GM19438 (cell line): ENCODE results near the gene CYTL1.
"Not testable (repeated sequence)": the region's sequence is repeated elsewhere in the genome, so short reads cannot be mapped to it uniquely, and the experiment has no call there.

Experiments used
- ATAC-seq: cut with Tn5 transposase; IDR thresholded peaks from one replicate; pipeline ENCODE4 v1.9.1; 2021; ENCODE audit warnings: low read depth; ENCODE audit not compliant: unreplicated experiment

Gene CYTL1

DNA sequence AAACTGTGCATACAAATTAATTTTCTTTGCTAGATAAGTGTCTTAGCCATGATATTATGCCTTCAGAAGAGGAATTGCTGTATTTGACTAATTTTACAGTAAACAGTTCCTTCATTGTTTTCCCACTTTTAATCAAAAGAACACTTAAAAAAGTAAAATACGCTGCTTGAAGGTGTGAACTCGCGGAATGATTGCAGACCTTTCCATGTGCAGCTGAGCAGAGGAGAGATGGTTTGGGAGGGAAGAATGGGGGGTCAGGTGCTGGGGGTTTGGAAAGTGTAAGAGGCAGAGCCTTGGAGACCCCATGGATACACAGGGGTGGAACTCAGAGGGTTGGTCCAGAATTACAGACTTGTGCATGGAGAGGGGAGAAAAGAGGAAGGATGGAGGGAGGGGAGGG lies 15.3 kb downstream of the CYTL1 start:
- ATAC-seq, result no peak

DNA sequence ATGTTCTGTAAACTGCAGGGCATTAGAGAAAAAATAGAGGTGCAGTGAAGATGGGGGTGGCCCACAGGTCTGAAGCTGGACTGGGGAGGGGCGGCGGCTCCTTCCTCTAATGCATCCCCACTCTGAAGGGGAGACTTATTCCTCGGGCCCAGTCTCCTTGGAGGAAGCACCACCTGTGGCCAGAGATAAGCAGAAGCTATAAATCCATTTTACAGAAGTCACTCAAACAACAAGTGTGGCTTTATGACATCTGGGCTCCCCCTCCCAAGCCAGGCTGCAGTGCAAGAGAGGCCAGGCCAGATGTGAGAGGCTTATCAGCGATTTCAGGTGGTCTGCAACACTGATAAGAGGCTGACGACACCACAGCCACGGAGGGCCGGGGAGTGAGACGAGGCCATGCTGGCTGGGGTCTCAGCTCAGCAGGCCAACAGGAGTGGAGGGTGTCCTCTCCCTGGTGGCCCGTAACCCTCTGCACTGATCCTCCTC lies 15.8 kb downstream of the CYTL1 start:
- ATAC-seq, result no peak

DNA sequence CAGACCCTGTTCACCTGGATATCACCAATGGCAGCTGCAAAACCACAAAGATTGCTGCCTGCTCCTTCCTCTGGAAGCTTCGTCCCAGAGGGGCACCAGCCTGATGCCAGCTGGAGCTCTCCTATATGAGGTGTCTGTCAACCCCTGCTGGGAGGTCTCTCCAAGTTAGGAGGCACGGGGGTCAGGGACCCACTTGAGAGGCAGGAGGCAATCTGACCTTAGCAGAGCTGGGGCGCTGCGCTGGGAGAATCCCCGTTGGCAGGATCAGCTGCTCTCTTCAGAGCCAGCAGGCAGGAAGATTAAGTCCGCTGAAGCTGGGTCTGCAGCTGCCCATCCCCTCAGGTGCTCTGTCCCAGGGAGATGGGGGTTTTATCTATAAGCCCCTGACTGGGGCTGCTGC lies 17.6 kb downstream of the CYTL1 start:
- ATAC-seq, result not testable (repeated sequence)

DNA sequence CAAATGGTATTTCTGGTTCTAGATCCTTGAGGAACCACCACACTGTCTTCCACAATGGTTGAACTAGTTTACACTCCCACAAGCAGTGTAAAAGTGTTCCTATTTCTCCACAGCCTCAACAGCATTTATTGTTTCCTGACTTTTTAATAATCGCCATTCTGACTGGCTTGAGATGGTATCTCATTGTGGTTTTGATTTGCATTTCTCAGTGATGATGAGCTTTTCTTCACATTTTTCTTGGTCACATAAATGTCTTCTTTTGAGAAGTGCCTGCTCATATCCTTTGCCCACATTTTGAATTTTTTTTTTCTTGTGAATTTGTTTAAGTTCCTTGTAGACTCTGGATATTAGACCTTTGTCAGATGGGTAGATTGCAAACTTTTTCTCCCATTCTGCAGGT lies 22.3 kb downstream of the CYTL1 start:
- ATAC-seq, result not testable (repeated sequence)

DNA sequence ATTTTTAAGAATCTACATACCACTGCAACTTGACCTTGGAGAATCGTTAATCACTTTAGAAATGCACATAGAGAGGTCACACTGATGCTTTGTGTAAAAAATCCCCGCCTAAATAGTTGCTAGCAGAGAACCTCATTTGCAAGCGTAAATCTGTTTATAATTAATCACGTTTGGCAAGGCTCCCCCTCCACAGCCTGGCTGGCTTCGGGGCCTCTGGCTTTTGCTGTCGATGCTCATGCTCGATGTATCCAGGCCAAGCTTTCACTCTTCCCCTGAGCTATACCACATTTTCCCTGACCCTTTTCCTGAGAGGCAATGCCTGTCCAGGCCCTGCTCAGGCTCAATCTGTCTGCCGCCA lies 23.4 kb downstream of the CYTL1 start:
- no peak for ATAC-seq

DNA sequence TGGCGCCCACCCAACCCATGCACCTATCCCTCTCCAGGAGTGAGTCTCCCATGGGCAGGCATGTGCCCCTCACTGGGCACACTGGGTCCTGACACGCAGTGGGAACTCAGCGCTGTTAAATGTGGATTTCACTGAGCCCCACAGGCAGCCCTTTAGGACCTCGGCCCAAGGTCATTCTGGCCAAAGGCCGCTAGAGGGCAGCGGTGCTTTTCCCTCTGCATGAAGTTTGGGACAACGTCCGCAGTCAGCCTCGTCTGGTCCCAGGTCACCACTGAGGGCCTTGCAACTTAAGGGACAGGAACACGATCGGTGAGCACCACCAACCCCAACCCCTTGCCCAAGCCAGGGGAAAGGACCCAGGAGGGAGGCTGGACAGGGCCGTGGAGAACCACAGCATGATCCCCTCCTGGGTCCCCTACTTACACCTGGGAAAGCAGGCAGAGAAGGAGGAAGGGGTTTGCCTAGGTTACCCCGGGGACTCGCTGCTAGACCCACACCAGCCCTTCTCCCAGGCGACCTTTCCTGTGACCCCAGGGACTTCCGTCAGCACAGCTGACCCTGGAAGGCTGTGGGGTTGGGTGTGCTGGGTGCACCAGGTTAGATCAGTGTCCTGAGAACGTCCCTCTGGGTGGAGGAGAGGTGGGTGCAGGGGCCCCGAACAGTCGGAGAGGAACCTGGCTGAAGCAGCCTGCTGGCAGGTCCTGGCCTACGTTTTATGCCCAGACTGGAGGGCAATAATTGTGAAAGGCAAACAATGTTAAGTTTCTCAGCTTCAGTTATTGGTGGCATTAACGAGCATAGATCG lies 24.0 kb downstream of the CYTL1 start:
- ATAC-seq, result no peak

DNA sequence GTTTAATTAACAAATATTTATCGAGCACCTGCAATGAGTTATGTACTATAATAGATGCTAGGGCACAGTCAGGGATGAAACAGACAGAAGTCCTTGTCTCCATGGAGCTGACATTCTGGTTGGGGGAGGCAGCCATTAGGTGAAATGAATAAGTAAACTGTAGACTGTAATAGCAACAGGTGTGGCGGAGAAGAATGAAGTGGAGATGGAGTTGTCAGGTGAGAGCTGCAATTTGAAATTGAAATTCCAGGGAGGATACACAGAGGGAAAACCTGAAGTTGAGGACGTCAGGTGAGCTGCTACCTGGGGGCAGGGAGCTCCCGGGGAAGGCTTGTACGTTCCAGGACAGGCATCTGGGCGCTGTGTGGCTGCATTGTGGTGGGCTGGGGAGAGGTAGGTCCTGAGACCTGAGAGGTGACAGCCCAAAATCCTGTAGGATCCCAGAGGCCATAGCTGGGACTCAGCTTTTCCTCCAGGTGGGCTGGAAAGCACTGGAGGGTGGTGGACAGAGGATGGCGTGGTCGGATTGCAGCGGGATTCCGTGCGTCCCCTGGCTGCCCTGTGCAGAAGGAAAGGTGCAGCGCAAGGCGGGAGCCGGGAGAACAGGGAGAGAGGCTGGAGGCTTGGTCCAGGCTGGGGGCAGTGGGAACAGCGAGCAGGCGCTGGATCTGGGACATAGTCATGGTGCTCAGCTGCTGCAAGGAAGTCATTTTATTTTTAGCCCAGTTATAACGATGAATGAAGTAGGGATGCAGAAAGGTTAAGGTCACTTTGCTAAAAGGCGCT lies 24.8 kb downstream of the CYTL1 start:
- ATAC-seq, result no peak

DNA sequence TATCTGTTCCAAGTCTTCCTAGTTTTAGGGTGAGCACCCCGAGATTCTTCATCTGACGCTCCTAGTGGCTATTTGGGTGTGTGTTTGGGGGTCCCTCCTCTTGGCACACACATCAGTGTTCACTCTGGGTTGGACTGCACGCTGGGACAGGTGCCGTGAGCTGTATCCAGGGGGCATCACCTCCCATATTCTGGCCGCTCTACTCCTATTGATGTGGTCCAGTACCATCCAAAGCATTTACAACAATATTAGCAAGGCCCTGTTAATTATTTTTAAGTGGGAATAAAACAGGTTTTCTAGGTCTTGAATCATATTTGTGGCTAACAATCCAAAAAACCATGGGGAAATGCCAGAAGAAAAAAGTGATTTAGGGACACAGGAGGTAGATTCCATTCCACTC lies 26.4 kb downstream of the CYTL1 start:
- no peak for ATAC-seq

DNA sequence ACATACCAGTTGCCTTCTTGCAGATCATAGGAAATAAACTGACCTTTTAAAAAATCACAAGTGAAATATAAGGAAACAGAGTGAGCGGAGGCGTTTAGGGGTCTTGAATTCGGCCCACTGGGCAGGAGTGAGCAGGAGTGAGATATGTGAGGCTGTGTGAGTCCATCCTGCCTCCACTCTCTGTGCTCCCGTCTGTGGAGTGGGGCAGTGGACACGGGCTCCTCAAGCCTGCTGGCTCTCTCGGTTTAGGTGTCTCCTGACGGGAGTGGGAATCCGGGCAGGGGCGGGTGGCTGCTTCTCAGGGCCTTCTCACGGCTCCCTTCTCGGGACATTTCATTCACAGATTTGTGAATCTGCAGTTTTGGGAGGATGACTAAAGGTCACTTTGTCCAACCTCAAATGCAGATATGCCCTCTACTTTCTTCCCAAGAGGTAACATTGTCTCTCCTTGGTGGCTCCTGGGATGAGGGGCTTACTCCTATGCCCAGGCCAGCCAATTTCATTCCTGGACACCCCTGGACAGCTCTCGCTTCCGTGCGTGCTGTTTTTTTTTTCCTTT lies 27.6 kb downstream of the CYTL1 start:
- ATAC-seq, result no peak

DNA sequence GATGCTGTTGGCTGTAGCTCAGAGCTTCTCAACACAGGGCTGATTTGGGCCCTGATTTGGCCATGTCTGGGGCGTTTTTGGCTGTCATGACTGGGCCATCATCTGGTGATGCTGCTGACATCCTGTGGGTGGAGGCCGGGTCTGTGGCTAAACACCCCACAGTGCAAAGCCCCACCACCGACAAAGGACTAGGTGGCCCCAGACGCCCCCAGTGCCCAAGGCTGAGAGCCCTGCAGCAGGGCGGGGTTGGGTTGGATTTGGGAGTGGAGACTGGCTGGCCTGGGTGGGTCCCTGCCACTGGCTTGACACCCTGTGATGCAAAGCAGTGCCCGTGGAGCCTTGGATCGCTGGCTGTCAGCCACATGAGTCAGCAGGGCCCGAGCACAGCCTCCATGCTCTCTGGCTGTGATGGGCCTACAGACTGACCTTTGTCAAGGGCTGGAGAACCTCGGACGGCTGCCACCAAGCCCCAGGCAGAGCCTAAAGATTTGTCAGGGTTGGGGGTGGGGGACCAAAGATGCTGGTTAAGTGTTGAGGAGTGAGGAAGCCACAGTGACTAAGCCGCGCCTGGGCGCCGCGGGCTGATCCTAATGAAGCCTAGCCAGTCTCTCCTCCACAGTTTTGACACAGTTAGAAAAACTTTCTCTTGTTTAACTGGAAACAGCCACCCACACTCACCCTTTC lies 28.3 kb downstream of the CYTL1 start:
- ATAC-seq, result no peak

DNA sequence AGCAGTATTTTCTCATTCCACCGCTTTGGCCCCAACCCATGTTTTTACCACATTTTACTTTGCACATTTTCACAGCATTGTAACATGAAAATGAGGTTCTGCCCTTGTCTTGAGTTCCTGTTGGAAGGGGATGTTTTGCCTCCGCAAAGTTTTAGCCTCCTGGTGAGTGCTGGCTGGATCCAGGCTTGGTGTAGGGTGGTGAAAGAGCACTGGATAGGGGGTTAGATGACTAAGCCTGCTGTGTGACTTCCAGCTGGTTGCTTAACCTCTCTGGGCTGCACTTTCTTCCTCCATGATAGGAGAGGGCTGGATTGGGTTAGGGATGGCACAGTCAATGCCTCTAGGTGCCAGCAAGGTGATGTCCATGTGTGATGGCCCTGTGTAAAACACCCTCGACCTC lies 28.9 kb downstream of the CYTL1 start:
- ATAC-seq, result no peak

DNA sequence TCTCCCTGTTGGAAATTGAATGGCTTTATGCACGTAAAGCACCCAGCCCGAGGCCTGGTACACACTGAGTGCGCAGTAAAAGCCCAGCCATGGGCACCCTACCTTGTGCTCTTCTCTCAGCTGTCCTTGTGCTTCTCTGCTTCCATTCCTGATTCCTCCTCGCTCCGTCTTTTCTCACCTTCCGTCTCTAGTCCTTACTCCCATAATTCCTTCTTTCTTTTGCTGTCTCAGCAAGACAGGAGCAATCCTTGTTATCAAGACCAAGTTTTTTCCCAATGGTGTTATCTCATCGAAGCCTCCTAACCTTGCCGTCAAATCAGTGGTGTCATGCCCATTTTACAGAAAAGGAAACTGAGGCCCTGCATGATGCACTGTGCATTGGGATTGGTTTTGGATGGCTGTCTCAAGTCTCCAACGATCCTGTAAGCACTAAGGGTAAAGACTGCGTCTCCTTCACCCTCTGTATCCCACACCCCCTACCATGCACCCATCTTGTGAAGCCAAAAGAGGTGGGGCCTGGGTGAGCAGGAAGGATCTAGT lies 30.1 kb downstream of the CYTL1 start:
- no peak for ATAC-seq

DNA sequence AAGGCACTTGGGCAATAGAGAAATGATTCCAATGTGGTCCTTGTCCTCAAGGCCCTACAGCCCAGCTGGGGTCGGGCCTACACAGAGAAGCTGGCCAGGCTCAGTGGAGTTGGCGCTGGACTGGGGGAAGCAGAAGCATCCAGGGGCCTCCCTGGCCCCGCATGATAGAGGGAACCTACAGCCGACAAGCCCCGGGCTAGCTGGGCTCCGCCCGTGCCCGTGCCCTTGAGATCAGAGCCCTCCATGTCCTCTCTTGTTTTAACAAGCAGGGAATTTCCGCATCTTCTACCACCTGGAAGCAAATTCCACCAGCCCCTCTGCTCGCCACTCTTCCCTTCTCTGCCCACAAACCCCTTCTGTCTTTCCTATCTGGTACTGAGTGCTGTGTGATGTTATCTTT lies 31.6 kb downstream of the CYTL1 start:
- ATAC-seq, result no peak

DNA sequence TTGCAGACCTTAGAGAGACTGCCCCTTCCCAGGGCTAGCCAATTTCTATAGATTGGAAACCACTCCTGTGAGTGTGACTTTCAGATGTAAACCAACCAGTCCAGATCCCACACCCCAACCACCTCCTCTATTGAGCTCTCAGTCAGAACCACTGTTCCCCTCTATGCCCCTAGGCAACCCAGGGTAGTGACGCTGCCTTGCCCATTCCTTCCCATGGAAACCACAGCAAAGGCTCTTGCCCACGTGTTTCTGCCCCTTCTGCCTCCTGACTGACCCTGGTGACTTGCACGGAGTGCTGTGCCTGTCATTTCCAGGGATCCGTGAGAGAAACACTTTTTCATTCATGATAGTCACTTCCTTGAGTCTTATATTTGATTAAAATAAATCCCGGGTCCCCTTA lies 32.4 kb downstream of the CYTL1 start:
- ATAC-seq, result no peak

DNA sequence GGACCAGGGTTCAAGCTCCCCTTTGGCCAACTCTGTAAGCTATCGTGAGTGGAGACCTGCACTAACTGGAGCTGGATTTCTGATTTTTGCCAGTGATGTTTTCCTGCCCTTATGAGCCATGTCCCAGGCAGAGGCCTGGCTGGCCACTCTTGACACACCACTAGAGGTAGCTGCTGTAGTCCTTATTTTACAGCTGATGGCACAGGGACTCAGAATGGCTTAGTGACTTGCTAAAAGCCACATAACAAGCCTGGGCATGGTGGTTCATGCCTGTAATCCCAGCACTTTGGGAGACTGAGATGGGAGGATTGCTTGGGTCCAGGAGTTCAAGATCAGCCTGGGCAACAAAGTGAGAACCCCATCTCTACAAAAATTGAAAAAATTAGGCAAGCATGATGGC lies 33.4 kb downstream of the CYTL1 start:
- no peak for ATAC-seq

DNA sequence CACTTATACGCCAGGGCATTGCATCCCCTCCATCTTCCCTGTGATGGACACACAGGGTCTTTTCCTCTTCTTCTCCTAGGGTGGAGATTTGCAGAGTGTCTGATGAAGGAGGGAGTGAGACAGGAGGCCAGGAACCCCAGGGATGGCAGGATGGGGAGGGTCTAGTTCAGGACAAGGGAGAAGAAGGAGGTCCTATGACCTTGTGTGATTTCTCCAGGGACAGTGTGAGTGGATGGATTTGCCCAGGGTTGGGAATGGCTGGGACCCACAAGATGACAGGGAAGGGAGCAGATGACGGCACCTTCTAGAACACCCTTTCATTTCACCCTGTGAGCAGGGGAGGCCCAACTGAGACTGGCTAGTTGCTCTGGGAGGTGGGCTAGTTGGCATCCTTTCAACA lies 34.2 kb downstream of the CYTL1 start:
- no peak for ATAC-seq

DNA sequence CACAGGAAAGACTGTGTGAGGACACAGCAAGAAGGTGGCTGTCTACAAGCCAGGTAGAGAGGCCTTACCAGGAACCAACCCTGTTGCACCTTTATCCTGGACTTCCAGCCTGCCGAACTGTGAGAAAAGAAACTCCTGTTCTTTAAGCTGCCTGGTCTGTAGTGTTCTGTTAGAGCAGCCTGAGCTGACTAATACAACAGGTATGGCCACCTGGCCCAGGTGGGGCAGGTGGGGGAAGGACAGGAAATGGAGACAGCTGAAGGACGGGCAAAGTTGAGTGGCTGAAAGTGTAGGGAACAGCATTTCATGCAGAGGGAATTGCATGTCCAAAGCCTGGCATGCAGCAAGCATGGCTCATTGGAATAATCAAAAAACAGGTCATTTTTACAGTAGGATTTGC lies 35.1 kb downstream of the CYTL1 start:
- ATAC-seq, result no peak

DNA sequence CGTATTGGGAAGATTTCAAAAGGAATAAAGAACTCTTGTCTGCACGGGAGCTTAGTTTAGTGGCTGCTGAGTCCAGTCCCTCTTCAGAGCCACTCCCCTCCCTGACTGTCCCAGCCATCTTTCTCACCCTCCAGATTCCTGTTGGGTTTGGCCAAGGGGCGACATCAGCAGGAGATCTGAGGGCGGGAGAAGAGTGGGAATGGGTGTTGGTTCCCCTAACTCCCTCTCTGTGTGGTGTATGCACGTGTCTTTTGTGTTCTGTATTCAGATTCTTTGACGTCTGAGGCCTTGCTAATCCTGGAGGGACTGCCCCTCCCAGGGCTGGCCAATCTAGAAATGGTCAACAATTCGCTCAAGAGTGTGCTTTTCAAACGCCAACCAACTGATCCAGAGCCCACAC lies 37.4 kb downstream of the CYTL1 start:
- ATAC-seq, result no peak

DNA sequence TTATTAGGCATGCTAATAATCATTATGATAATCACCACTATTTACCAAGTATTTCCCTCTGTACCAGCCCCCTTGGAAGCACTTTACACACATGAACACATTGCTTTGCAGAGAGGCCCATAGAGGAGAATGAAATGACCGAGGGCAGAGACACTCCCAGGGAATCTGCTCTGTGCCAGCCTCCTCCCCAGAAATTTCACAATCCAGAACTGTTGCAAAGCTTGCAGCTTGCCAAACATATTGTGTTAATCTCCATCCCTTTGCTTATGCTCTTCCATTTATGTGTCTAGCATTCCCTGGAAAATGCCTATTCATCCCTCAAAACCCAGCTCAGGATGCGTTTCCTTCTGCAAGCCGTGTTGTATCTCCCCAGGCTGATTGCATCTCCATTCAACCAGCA lies 37.8 kb downstream of the CYTL1 start:
- ATAC-seq, result no peak

DNA sequence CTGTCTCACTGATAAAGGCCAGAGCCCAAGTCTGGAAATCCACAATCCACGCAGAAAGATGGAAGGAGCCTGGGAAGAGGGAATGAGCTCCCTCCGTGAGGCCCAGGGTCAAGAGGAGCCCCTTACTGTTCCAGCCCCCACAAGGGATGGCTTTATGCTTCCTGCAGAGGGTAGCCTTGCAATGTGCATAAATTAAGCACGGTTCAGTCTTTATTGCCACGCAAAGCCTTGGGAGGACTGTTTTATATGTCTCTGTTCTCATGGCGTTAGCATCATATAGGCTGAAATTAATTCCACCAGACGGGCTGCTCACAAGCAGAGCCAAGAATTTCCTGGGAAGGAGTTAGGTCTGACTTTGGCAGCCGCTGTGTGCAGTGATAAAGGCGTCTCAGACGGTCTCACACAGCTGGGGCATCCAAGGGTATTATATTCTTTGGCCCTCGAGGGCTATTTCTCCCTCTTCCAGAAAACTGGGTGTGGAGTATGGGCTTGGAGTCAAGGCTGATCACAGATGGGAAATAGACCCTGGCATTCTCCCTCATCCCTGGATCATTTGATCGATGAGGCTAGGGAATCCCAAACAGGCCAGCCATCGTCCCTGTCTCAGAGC lies 38.5 kb downstream of the CYTL1 start:
- no peak for ATAC-seq
